Caco-2 (cell line): Measurements from ENCODE around the gene UBE2V1. TPM values are rescaled to one million over a fixed set of nuclear protein-coding genes. Genes with fewer than 3 reads are reported as not detected.
A peak's percentile ranks its signal among the peaks of the same experiment; 100 is the strongest.

Experiments
- BruUV-seq: library from RNA; stranded (reverse); fragments of 400-500 nt; replicated peaks from 2 replicates; lab custom pipeline; 2021; lab: Mats Ljungman, UMichigan
- CTCF ChIA-PET: fragments of 300-600 bp; sonication (Branson Sonifier 250); formaldehyde crosslinking; loops from one replicate; lab custom pipeline; 2022; ENCODE audit warnings: antibody characterized with exemption; lab: Charles Lee
- POLR2A ChIA-PET: fragments of 300-600 bp; sonication (Branson Sonifier 250); formaldehyde crosslinking; loops from one replicate; lab custom pipeline; 2022; ENCODE audit warnings: antibody characterized with exemption; lab: Charles Lee
- DNase-seq, 2 experiments: peaks; one replicate each; pipeline versions ENCODE4 v3.0.0 to v3.0.0-alpha.2; 2020 to 2022
- H3K27me3 ChIP-seq: replicated peaks from 2 replicates; pipeline ENCODE4 v1.6.0; 2011; ENCODE audit warnings: low read length; ENCODE audit not compliant: control insufficient read depth, insufficient read depth
- H3K36me3 ChIP-seq: 2 replicates; pipeline ENCODE4 v1.5.1; 2011; ENCODE audit warnings: low read length; ENCODE audit not compliant: control insufficient read depth, insufficient read depth
- H3K4me1 ChIP-seq: fragments of 250-450 bp; sonication (Bioruptor Pico); 2 replicates; pipeline ENCODE4 v1.5.1; 2020; ENCODE audit warnings: mild to moderate bottlenecking
- H3K4me3 ChIP-seq: 2 replicates; pipeline ENCODE4 v1.5.1; 2011; ENCODE audit warnings: low read depth, mild to moderate bottlenecking, control low read depth, low read length
- H3K9me3 ChIP-seq: fragments of 250-450 bp; sonication (Bioruptor Pico); 2 replicates; pipeline ENCODE4 v1.5.1; 2020; ENCODE audit warnings: mild to moderate bottlenecking, moderate library complexity
- H3K27ac Mint-ChIP-seq: one replicate; pipeline ENCODE4 v1.8.0; 2022; ENCODE audit warnings: mixed read lengths; ENCODE audit not compliant: unreplicated experiment
- H3K27me3 Mint-ChIP-seq: one replicate; pipeline ENCODE4 v1.8.0; 2022; ENCODE audit warnings: mixed read lengths; ENCODE audit not compliant: insufficient read depth, unreplicated experiment
- H3K36me3 Mint-ChIP-seq: one replicate; pipeline ENCODE4 v1.8.0; 2022; ENCODE audit warnings: mild to moderate bottlenecking, mixed read lengths; ENCODE audit not compliant: insufficient read depth, unreplicated experiment
- H3K4me1 Mint-ChIP-seq: one replicate; pipeline ENCODE4 v1.8.0; 2022; ENCODE audit warnings: low read depth, mixed read lengths; ENCODE audit not compliant: unreplicated experiment
- H3K4me3 Mint-ChIP-seq: one replicate; pipeline ENCODE4 v1.8.0; 2022; ENCODE audit warnings: mild to moderate bottlenecking, moderate library complexity, mixed read lengths; ENCODE audit not compliant: unreplicated experiment
- H3K9me3 Mint-ChIP-seq: one replicate; pipeline ENCODE4 v1.8.0; 2022; ENCODE audit warnings: mixed read lengths; ENCODE audit not compliant: unreplicated experiment
- intact Hi-C: fragments of 100-400 bp; cut with micrococcal nuclease; formaldehyde crosslinking; loops from one replicate; pipeline ENCODE4 v1.10.0; 2022; ENCODE audit not compliant: unreplicated experiment
- total RNA-seq: library from RNA; stranded (reverse); gene quantifications from 2 replicates; pipeline ENCODE4 v1.2.3, GENCODE V29; 2022
- TF ChIP-seq, protein P1 (sequence below), 2 experiments: fragments of 200-600 bp in 1 of 2; IDR thresholded peaks; 1 replicate in 1 of 2; 2 replicates in 1 of 2; pipeline versions ENCODE4 v1.5.1 to v1.8.0; 2011 to 2022; ENCODE audit warnings: antibody characterized with exemption in 1 of 2, control low read depth in 1 of 2, inconsistent platforms in 1 of 2, low read depth in 1 of 2, low read length in 1 of 2, mild to moderate bottlenecking in 1 of 2, moderate library complexity in 1 of 2; ENCODE audit not compliant: insufficient read depth in 1 of 2, severe bottlenecking in 1 of 2, unreplicated experiment in 1 of 2

The UBE2V1 gene
- total RNA-seq, 1 experiment from 2014 or later: 485 TPM

DNA sequence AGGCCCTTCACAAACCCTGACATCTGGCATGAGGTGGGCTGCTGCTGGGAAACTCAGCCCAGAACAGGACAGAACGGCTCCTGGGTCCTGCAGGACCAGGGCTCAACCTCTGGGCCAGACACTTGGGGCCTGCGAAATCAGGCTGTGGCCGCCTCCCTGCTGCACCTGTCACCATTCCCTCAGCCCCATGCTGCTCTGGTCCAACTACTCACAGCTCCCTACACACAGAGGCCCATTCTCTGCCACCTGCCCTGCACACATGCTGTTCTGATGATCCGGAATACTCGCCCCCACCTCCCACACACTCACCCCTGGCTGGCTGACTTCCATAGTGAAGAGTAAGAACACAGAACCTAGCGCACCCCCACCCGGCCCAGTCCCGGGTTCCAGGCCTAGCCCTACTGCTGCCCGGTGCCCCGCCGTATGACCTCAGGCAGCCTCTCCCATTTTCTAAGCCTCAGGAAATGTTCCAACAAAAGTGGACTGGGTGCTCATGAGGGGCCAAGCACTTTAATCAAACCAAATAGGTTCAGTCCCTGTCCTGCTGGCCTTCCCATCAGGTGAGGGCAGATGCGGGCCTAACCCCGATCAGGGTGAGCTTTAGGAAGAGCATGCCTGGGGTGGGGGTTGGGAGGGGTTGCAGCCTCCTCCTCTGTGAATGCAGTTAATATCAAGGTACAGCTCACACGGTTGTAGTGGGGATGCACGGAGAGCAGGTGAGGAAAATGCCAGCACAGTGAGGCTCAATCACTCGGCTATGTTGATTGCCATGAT is 36.7 kb upstream of the UBE2V1 start:
- H3K27me3 Mint-ChIP-seq: no peaks in the 10 kb centered on the region
- no peak for DNase-seq
- ChIA-PET POLR2A (interaction anchor here (0.6 to 0.7 kb wide), 3 partner anchors 7 to 37 kb away, joined by 3 to 7 read pairs (median 5); partner anchors contain the start of gene UBE2V1), CTCF (interaction anchor here (0.7 to 1.5 kb wide), 4 partner anchors 16 to 33 kb away, joined by 3 to 4 read pairs (median 3); no protein-coding TSS in a partner anchor)
- no peak overlapping the region for H3K4me3 ChIP-seq
- peaks cover 16% of the 10 kb centered on the region for H3K36me3 ChIP-seq
- H3K9me3 ChIP-seq: no peaks in the 10 kb centered on the region
- no TSS peak for BruUV-seq
- H3K4me1 ChIP-seq: peaks cover 32% of the 10 kb centered on the region
- no peaks in the 10 kb centered on the region for H3K9me3 Mint-ChIP-seq
- H3K27me3 ChIP-seq: no peaks in the 10 kb centered on the region
- H3K4me1 Mint-ChIP-seq: peaks cover 55% of the 10 kb centered on the region
- H3K36me3 Mint-ChIP-seq: peaks cover 70% of the 10 kb centered on the region
- TF ChIP-seq, protein P1, sequence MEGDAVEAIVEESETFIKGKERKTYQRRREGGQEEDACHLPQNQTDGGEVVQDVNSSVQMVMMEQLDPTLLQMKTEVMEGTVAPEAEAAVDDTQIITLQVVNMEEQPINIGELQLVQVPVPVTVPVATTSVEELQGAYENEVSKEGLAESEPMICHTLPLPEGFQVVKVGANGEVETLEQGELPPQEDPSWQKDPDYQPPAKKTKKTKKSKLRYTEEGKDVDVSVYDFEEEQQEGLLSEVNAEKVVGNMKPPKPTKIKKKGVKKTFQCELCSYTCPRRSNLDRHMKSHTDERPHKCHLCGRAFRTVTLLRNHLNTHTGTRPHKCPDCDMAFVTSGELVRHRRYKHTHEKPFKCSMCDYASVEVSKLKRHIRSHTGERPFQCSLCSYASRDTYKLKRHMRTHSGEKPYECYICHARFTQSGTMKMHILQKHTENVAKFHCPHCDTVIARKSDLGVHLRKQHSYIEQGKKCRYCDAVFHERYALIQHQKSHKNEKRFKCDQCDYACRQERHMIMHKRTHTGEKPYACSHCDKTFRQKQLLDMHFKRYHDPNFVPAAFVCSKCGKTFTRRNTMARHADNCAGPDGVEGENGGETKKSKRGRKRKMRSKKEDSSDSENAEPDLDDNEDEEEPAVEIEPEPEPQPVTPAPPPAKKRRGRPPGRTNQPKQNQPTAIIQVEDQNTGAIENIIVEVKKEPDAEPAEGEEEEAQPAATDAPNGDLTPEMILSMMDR (IDR thresholded peaks at IDR 0.05; ENCODE audit: insufficient read depth in 1 of 2, low read depth in 1 of 2, low read length in 1 of 2, severe bottlenecking in 1 of 2, unreplicated experiment in 1 of 2): no peak
- peak overlapping the region; percentile 79 for H3K27ac Mint-ChIP-seq
- peak overlapping the region; percentile 7 for H3K4me3 Mint-ChIP-seq
- intact Hi-C loops: loop anchor here (5.0 kb wide), 1 partner anchor 172 kb away; no protein-coding TSS in a partner anchor

DNA sequence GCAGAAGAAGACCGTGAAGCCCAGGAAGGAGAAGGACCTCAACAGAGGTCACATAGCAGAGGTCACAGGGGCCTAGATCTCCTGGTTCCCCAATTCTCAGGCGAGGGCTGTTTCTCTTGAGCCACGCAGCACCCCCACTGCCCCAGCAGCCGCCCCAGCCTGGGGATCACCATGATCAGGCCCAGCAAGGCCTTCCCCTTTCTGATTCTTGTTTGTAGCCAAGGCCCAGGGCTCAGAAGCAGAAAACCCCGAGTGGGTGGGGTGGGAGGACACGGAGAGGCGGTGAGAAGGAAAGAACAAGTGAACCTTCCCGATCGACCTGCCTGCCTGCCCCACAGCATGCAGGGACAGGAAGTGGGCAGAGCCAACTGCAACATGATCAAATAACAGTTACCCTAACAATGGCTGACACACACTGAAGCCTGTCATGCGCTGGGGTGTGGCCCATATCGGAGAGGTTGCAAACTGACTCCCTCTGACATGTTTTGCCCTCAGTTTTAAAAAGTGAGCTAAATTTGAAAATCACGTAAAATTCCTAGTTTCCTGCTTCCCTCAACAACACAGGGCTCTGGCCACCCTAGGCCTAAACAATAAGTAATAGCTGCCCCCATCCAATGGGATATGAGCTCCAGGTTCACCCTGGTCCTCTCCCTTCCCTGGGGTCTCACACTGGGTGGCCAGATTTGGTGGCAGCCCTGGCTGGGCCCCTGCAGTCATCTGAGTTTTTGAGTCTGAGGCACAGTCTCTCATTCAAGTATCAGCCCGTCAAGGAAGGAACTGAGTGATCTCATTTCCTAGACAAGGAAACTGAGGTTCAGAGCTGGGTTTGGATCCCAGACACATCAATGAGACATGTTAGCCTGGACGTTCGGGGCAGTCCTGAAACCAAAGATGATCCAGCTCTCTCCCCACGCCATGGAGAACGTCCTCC is 34.0 kb upstream of the UBE2V1 start:
- Histone ChIP-seq H3K4me1 (peaks cover 30% of the 10 kb centered on the region), H3K36me3 (peaks cover 20% of the 10 kb centered on the region), H3K4me3 (no peak overlapping the region), H3K27me3 (no peaks in the 10 kb centered on the region), H3K9me3 (no peaks in the 10 kb centered on the region)
- intact Hi-C loops: no loop called here
- CTCF ChIA-PET: interaction anchor here (0.6 to 1.3 kb wide), 4 partner anchors 13 to 291 kb away, joined by 3 read pairs; no protein-coding TSS in a partner anchor
- H3K36me3 Mint-ChIP-seq: peaks cover 86% of the 10 kb centered on the region
- peak overlapping the region; percentile 7 for H3K27ac Mint-ChIP-seq
- H3K4me1 Mint-ChIP-seq: peaks cover 53% of the 10 kb centered on the region
- no peaks in the 10 kb centered on the region for H3K27me3 Mint-ChIP-seq
- POLR2A ChIA-PET: interaction anchor here (0.9 to 1.0 kb wide), 2 partner anchors 19 to 23 kb away, joined by 3 to 5 read pairs; no protein-coding TSS in a partner anchor
- no peak overlapping the region for H3K4me3 Mint-ChIP-seq
- H3K9me3 Mint-ChIP-seq: no peaks in the 10 kb centered on the region
- DNase-seq: no peak
- no TSS peak for BruUV-seq
- TF ChIP-seq, protein P1 (IDR thresholded peaks at IDR 0.05; ENCODE audit: insufficient read depth in 1 of 2, low read depth in 1 of 2, low read length in 1 of 2, severe bottlenecking in 1 of 2, unreplicated experiment in 1 of 2): no peak

DNA sequence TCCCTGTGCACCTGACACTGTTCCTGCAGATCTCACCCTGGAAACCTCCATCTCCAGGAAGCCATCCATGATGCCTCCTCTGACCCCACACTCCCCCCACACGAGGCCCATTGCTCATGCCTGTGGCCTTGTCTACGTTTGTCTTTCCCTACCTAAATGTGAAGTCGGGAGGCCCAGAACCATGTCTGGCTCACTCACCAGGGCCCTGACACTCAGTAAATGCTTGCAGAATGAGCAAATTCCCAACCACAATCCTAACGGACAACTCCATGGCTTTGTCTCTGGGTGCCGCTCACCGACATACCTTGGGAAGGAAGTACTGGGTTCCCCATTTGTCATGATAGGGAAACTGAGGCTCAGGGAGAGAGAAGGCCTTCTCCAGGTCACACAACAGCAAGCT is 33.3 kb upstream of the UBE2V1 start:
- Mint-ChIP-seq H3K4me3 (no peak overlapping the region), H3K27me3 (no peaks in the 10 kb centered on the region), H3K27ac (peak overlapping the region; percentile 7), H3K36me3 (peaks cover 86% of the 10 kb centered on the region), H3K4me1 (peaks cover 48% of the 10 kb centered on the region), H3K9me3 (no peaks in the 10 kb centered on the region)
- BruUV-seq: no TSS peak
- CTCF ChIA-PET: interaction anchor here (0.9 kb wide), 1 partner anchor 12 kb away, joined by 3 read pairs; no protein-coding TSS in a partner anchor
- H3K27me3 ChIP-seq: no peaks in the 10 kb centered on the region
- POLR2A ChIA-PET: interaction anchor here (0.9 kb wide), 1 partner anchor 20 kb away, joined by 3 read pairs; no protein-coding TSS in a partner anchor
- no peak overlapping the region for H3K4me3 ChIP-seq
- peaks cover 22% of the 10 kb centered on the region for H3K36me3 ChIP-seq
- no peak for DNase-seq
- peaks cover 22% of the 10 kb centered on the region for H3K4me1 ChIP-seq
- intact Hi-C loops: no loop called here
- TF ChIP-seq, protein P1 (IDR thresholded peaks at IDR 0.05; ENCODE audit: insufficient read depth in 1 of 2, low read depth in 1 of 2, low read length in 1 of 2, severe bottlenecking in 1 of 2, unreplicated experiment in 1 of 2): no peak
- H3K9me3 ChIP-seq: no peaks in the 10 kb centered on the region
